Panc1 (cell line): Measurements from ENCODE around the gene KCTD19. TPM values are rescaled to one million over a fixed set of nuclear protein-coding genes. Genes with fewer than 3 reads are reported as not detected.

Experiments
- ATAC-seq: fragments of 200-7000 bp; cut with Tn5 transposase; 2 replicates; pipeline ENCODE4 v1.9.1; 2020; ENCODE audit warnings: mild to moderate bottlenecking, moderate library complexity
- BruUV-seq: library from RNA; stranded (reverse); fragments of 400-500 nt; replicated peaks from 2 replicates; lab custom pipeline; 2021; lab: Mats Ljungman, UMichigan
- CTCF ChIA-PET: fragments of 300-600 bp; sonication (Branson Sonifier 250); formaldehyde crosslinking; loops from one replicate; lab custom pipeline; 2022; ENCODE audit warnings: antibody characterized with exemption; lab: Charles Lee
- POLR2A ChIA-PET: fragments of 300-600 bp; sonication (Branson Sonifier 250); formaldehyde crosslinking; loops from one replicate; lab custom pipeline; 2022; ENCODE audit warnings: antibody characterized with exemption; lab: Charles Lee
- DNase-seq: peaks from one replicate; pipeline ENCODE4 v3.0.0-alpha.2; 2010; ENCODE audit warnings: low read depth, low spot score
- H3K27ac ChIP-seq: 2 replicates; pipeline ENCODE4 v1.5.1; 2011; ENCODE audit warnings: mild to moderate bottlenecking, low read length, inconsistent platforms
- H3K27me3 ChIP-seq: fragments of 200-500 bp; sonication (Bioruptor generic); 2 replicates; pipeline ENCODE4 v1.6.0; 2014; ENCODE audit warnings: low read length, inconsistent platforms; ENCODE audit not compliant: control insufficient read depth, insufficient read depth
- H3K36me3 ChIP-seq: fragments of 200-500 bp; sonication (Bioruptor generic); 2 replicates; pipeline ENCODE4 v1.5.1; 2014; ENCODE audit warnings: inconsistent platforms, mild to moderate bottlenecking, low read length, moderate library complexity; ENCODE audit not compliant: control insufficient read depth, insufficient read depth
- H3K4me1 ChIP-seq: 2 replicates; pipeline ENCODE4 v1.5.1; 2011; ENCODE audit warnings: inconsistent platforms, mild to moderate bottlenecking, low read length, moderate library complexity; ENCODE audit not compliant: control insufficient read depth, insufficient read depth
- H3K4me3 ChIP-seq, 2 experiments: 2 replicates each; pipeline ENCODE4 v1.5.1; 2011 to 2012; ENCODE audit warnings: low read depth in 2 of 2, low read length in 2 of 2, mild to moderate bottlenecking in 2 of 2, inconsistent platforms in 1 of 2, moderate library complexity in 1 of 2
- H3K9me3 ChIP-seq: fragments of 200-500 bp; sonication (Bioruptor generic); 2 replicates; pipeline ENCODE4 v1.5.1; 2014; ENCODE audit warnings: low read depth, mild to moderate bottlenecking, inconsistent platforms, low read length, moderate library complexity; ENCODE audit not compliant: control insufficient read depth, insufficient read depth
- CTCF ChIP-seq: fragments of 450-650 bp; IDR thresholded peaks from 2 replicates; pipeline ENCODE4 v1.5.1; 2017; ENCODE audit warnings: mild to moderate bottlenecking
- POLR2AphosphoS5 ChIP-seq: IDR thresholded peaks from 2 replicates; pipeline ENCODE4 v1.6.1; 2012; ENCODE audit warnings: mild to moderate bottlenecking, low read depth, low read length, moderate library complexity
- REST ChIP-seq, 2 experiments: IDR thresholded peaks; 2 replicates each; pipeline ENCODE4 v1.6.1; 2011 to 2012; ENCODE audit warnings: low read depth in 2 of 2, control low read depth in 1 of 2, low read length in 1 of 2, mild to moderate bottlenecking in 1 of 2, moderate library complexity in 1 of 2; ENCODE audit not compliant: insufficient read depth in 1 of 2
- SIN3A ChIP-seq: IDR thresholded peaks from 2 replicates; pipeline ENCODE4 v1.6.1; 2012; ENCODE audit warnings: low read depth, mild to moderate bottlenecking, low read length, moderate library complexity, borderline replicate concordance; ENCODE audit not compliant: insufficient read depth
- TCF7L2 ChIP-seq: IDR thresholded peaks from 2 replicates; pipeline ENCODE4 v1.6.1; 2011; ENCODE audit warnings: mild to moderate bottlenecking, low read depth, low read length, inconsistent platforms
- in situ Hi-C: cut with HindIII; loops from 2 replicates; pipeline ENCODE4 v1.10.0; 2016; ENCODE audit warnings: low sequenced_read_pairs, low pct_unique_long_range_greater_than_20kb
- intact Hi-C: fragments of 100-400 bp; cut with micrococcal nuclease; formaldehyde crosslinking; loops from one replicate; pipeline ENCODE4 v1.10.0; 2022; ENCODE audit not compliant: unreplicated experiment
- total RNA-seq: library from RNA; stranded (reverse); gene quantifications from one replicate; pipeline ENCODE4 v1.2.1, GENCODE V29; 2021; ENCODE audit not compliant: unreplicated experiment

The KCTD19 gene
- total RNA-seq, 1 experiment from 2014 or later, result 0.62 TPM

GRCh38 chr16:67333315-67333714 is 6.8 kb upstream of the KCTD19 start:
- ATAC-seq (no peak), DNase-seq (no peak)
- ChIA-PET CTCF (no interaction called here), POLR2A (no interaction called here)
- BruUV-seq, result no TSS peak
- H3K36me3 ChIP-seq, result no peaks in the 10 kb centered on the region
- no peaks in the 10 kb centered on the region for H3K9me3 ChIP-seq
- no peak overlapping the region for H3K27ac ChIP-seq
- no peak overlapping the region for H3K4me3 ChIP-seq
- no peaks in the 10 kb centered on the region for H3K27me3 ChIP-seq
- intact Hi-C loops (no loop called here), in situ Hi-C loops (no loop called here)
- no peak for TF ChIP-seq SIN3A
- TF ChIP-seq REST (IDR thresholded peaks at IDR 0.05; ENCODE audit: insufficient read depth in 1 of 2, low read depth in 2 of 2, low read length in 1 of 2), result no peak
- no peak for TF ChIP-seq TCF7L2
- TF ChIP-seq CTCF, result no peak
- TF ChIP-seq POLR2AphosphoS5, result no peak
- no peaks in the 10 kb centered on the region for H3K4me1 ChIP-seq

GRCh38 chr16:67329901-67330300 is 3.4 kb upstream of the KCTD19 start:
- Histone ChIP-seq H3K9me3 (no peaks in the 10 kb centered on the region), H3K27ac (no peak overlapping the region), H3K4me1 (no peaks in the 10 kb centered on the region), H3K27me3 (no peaks in the 10 kb centered on the region), H3K4me3 (no peak overlapping the region), H3K36me3 (no peaks in the 10 kb centered on the region)
- BruUV-seq, result no TSS peak
- ATAC-seq (no peak), DNase-seq (no peak)
- ChIA-PET POLR2A (no interaction called here), CTCF (interaction anchor here (0.5 to 0.7 kb wide), 2 partner anchors 66 to 117 kb away, joined by 4 read pairs; no protein-coding TSS in a partner anchor)
- intact Hi-C loops, result no loop called here
- in situ Hi-C loops, result no loop called here
- TF ChIP-seq REST (IDR thresholded peaks at IDR 0.05; ENCODE audit: insufficient read depth in 1 of 2, low read depth in 2 of 2, low read length in 1 of 2), result no peak
- no peak for TF ChIP-seq CTCF
- TF ChIP-seq POLR2AphosphoS5, result no peak
- no peak for TF ChIP-seq SIN3A
- no peak for TF ChIP-seq TCF7L2
